Cardiac fibroblast (primary cell): Measurements from ENCODE around the gene PRKCA.

Experiments
- DNase-seq, 2 donors: peaks; one replicate each; pipeline versions ENCODE4 v3.0.0 to v3.0.0-alpha.2; 2010; ENCODE audit warnings: low read depth in 2 of 2
- H3K4me3 ChIP-seq, 2 donors: replicated peaks in 1 of 2; 1 replicate in 1 of 2; 2 replicates in 1 of 2; pipeline ENCODE4 v1.5.1; 2011; ENCODE audit warnings: low read depth in 2 of 2, low read length in 2 of 2, mild to moderate bottlenecking in 2 of 2, moderate library complexity in 1 of 2
- TF ChIP-seq, protein P1 (sequence below): IDR thresholded peaks from one replicate; pipeline ENCODE4 v1.5.1; 2011; ENCODE audit warnings: low read depth, mild to moderate bottlenecking, low read length, inconsistent platforms

The PRKCA gene

DNA sequence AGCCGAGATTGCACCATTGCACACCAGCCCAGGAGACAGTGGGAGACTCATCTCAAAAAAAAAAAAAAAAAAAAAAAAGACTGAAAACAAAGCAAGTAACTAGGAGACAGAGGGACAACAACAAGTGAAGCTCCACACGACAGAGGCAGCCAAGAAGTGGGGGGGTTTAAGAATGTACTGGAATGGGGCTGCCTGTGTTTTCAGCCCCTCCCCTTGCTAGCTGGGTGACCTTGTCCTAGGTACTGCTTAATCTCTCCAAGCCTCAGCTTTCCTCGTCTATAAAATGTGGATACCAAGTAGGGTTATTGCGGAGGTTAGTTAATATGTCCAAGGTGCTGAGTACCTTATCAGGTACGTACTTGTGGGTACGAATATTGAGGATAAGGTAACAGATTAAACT is 368.7 kb downstream of the PRKCA start:
- no peak overlapping the region for H3K4me3 ChIP-seq
- peak in 1 of 2 donors; percentile 27 for DNase-seq
- TF ChIP-seq, protein P1, sequence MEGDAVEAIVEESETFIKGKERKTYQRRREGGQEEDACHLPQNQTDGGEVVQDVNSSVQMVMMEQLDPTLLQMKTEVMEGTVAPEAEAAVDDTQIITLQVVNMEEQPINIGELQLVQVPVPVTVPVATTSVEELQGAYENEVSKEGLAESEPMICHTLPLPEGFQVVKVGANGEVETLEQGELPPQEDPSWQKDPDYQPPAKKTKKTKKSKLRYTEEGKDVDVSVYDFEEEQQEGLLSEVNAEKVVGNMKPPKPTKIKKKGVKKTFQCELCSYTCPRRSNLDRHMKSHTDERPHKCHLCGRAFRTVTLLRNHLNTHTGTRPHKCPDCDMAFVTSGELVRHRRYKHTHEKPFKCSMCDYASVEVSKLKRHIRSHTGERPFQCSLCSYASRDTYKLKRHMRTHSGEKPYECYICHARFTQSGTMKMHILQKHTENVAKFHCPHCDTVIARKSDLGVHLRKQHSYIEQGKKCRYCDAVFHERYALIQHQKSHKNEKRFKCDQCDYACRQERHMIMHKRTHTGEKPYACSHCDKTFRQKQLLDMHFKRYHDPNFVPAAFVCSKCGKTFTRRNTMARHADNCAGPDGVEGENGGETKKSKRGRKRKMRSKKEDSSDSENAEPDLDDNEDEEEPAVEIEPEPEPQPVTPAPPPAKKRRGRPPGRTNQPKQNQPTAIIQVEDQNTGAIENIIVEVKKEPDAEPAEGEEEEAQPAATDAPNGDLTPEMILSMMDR: no peak

GRCh38 chr17:66673668-66674276 is 371.4 kb downstream of the PRKCA start:
- peak; percentile 75 to 79 for DNase-seq
- TF ChIP-seq, protein P1: peak; percentile 72
- no peak overlapping the region for H3K4me3 ChIP-seq

DNA sequence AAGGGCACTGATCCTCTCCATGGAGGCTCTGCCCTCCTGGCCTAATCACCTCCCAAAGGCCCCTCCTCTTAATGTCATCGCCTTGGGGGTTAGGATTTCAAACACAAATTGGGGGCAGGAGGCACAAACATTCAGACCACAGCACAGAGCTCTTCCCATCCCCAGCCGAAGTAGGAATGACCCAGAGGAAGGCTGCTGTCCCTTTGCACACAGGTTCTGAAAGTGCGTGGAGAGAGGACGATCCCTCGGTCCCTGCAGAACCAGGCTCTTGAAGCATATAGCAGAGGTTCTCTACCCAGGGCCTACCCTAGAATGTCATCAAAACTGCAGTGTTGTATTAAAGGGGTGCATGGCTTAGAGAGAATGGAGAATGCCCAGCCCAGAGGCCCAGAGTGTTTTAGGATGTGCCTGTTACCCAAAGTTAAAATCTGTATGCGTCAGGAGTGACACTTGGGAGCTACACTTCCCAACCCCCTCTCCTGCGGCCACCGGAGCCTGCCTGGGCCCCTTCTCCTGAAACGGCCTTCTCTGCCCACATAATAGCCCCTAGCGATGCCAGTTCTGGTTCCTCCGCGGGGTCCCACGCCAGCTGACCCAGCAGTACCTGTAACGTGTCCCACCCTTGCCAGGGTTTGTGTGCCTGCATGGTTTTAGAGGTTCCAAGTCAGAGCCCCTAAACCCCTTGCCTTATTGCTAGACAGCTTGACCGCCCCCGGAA is 373.0 kb downstream of the PRKCA start:
- no peak overlapping the region for H3K4me3 ChIP-seq
- no peak for DNase-seq
- TF ChIP-seq, protein P1: no peak

GRCh38 chr17:66675991-66676371 is 373.6 kb downstream of the PRKCA start:
- no peak overlapping the region for H3K4me3 ChIP-seq
- DNase-seq: peak in 1 of 2 donors; percentile 19
- TF ChIP-seq, protein P1: no peak

- TF ChIP-seq, protein P1: no peak
- DNase-seq: peak in 1 of 2 donors; percentile 18
- H3K4me3 ChIP-seq: no peak overlapping the region
These were observed 374.0 kb downstream of the PRKCA start for GRCh38 chr17:66676421-66676820.

- H3K4me3 ChIP-seq: no peak overlapping the region
- TF ChIP-seq, protein P1: no peak
These were observed 375.0 kb downstream of the PRKCA start for GRCh38 chr17:66677201-66677981.

More at GRCh38 chr17:66677201-66677981, 375.0 kb downstream of the PRKCA start:
- peak; percentile 81 to 95 for DNase-seq
